HG03432 (cell line): ENCODE results near the gene HSPA1A.
A peak's percentile ranks its signal among the peaks of the same experiment; 100 is the strongest.

Experiments
- ATAC-seq: cut with Tn5 transposase; IDR thresholded peaks from one replicate; pipeline ENCODE4 v1.9.1; 2021; ENCODE audit warnings: mild to moderate bottlenecking, moderate library complexity; ENCODE audit not compliant: unreplicated experiment

The HSPA1A gene

DNA sequence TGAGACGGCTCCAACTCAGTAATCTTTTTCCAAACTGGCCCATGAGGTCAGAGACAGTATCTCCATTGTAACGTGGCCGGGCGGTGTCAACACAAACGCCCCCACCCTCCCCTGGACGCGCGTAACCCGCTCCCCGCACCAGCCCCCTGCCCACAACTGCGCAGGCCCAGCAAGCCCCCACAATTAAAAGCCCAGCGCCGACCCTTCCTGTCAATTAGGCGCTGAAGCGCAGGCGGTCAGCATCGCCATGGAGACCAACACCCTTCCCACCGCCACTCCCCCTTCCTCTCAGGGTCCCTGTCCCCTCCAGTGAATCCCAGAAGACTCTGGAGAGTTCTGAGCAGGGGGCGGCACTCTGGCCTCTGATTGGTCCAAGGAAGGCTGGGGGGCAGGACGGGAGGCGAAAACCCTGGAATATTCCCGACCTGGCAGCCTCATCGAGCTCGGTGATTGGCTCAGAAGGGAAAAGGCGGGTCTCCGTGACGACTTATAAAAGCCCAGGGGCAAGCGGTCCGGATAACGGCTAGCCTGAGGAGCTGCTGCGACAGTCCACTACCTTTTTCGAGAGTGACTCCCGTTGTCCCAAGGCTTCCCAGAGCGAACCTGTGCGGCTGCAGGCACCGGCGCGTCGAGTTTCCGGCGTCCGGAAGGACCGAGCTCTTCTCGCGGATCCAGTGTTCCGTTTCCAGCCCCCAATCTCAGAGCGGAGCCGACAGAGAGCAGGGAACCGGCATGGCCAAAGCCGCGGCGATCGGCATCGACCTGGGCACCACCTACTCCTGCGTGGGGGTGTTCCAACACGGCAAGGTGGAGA, at the start of gene HSPA1A, which contains the start of gene HSPA1L:
Gene HSPA1A, plus strand, starts transcription at position 519 of the 814 bp plus-strand sequence. Its CDS starts 214 bp downstream, at position 733.
Gene HSPA1L, minus strand, starts transcription at position 259 of the 814 bp plus-strand sequence. CDS start 3,311 bp downstream, outside the sequence.
- no peak for ATAC-seq

DNA sequence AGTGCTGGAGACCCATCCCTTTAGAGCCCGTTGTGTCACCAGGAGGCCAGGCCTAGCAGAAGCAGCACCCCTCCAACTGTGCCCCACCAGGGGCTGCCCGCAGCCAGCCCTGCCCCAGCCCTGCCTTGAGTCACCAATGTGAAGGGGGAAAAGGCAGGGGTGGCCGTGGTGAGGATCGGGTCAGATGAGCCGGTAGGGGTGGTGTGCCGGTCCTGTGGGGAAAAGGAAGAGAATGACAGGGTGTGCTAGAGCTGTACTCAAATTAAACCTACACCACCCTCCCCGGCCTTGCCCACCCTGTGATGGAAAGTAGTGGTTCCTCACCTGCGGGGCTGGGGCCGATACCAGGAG, 49.8 kb upstream of the HSPA1A start:
- ATAC-seq, result no peak

DNA sequence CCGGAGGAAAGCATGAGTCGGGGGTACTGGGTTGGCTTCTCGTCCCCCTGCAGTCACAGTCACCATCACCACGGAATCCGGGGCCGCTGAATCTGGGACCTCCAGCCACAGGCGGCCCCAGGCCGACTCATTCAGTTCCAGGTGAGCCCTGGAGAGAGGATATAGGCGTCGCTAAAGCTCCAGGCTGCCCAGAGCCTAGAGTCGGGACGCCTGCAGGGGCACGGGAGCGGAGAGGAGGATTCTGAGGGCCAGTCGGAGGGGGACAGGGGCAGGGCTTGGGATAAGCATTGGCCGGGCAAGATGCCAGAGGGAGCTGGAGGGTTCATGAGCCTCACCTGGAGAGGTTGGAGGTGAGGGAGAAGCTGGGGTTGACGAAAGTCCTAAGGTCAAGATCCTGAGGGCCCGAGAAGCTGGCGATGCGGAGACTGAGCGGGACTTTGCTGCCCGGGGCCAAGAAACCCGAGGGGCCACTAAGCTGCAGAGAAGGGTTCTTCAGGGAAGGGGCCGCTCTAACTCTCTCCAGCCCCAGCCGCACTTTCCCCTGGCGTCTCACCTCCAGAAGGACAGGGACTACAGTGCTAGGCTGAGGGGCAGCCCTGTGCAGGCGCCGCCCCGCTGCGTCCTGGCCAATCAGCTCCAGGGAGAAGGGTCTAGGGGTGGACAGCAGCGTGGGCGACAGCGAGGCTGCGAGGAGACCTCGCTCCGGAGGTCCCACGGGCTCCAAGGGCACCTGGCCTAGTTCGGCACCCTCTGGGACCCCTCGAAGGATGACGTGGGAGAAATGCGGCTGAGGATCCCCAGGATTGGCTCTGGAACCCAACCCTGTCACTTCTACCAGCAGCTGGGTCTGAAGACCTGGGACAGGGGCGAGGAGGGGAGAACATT, 49.2 kb upstream of the HSPA1A start:
- ATAC-seq, result no peak

DNA sequence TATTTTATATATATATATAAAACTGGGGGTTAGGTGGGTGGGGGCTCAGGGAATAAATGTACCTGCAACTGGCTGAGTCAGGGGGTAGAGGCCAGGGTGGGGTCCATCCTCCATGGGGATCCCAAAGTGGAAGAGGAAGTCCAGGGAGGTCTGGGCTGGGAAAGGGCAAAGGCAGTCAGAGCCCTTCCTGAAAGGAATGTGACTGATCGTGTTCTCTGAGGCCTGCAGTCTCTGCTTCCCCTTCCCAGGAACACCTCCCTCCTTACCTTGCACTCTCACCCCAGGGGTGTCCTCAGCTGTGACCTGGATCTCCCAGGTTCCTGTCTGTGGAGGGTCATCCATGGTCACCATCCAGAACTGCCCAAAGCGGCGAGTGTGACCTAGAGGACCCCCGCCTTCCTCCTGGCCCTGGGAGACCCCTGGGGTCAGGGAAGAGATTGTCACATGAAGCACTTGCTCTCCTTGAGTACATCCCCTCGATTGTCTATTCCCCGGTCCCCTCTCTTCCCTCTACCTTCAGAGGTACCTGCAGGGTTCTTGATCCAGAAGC, 48.2 kb upstream of the HSPA1A start:
- no peak for ATAC-seq

DNA sequence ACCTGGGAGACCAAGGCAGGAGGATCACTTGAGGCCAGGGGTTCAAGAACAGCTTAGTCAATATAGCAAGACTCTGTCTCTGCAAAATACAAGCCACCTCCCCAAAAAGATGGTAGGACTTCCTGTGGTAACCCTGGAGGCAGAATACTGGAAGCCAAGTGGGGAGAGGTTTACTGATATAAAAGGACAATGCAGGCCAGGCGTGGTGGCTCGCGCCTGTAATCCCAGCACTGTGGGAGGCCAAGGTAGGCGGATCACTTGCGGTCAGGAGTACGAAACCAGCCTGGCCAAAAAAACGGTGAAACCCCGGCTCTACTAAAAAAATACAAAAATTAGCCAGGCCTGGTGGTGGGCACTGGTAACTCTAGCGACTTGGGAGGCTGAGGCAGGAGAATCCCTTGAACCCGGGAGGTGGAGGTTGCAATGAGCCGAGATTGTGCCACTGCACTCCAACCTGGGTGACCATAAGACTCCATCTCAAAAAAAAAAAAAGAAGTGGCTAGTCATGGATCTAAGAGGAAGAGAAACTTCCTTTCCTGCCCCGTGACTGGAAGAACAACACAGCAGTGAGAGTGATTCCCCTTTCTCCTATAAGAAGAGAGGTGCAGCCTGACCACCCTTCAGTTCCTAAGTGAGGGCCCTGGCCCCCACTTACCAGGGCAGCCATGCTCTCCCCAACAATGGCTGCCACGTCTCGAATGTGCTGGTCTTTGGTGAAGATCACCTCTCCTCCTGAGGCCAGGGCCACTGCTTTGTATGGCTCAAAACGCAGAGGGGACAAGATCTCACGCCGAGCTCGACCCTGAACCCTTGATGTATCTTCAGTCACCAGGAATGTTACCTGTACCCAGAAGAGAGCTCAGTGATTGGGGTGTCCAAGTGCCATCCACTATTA, 46.7 kb upstream of the HSPA1A start:
- ATAC-seq, result no peak

DNA sequence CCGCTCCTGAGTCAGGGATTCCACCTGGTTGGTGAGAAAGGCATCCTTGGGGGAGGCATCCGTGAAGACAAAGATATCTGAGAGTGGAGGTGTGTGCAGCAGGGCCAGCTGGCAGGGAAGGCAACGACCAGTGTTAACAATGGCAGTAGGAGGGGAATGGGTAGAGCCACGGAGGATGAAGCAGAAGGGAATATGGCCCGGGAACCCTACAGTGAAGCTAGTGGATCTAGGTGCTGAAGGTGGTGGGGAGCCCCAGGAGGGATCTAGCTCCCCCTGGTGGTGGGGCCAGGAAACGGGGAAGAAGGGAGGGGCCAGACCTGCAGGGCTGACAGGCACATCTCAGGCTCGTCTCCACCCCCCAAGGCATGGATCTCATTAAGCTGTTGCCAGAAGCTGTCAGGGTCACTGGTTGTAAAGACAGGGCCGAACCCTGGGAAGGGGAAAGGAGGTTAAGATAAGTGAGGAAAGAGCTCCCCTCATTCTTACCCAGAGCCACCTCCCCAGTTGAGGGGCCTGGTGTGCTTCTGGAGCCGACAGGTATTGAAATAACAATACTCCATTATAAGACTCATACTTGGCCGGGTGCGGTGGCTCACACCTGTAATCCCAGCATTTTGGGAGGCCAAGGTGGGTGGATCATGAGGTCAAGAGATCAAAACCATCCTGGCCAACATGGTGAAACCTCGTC, 45.5 kb upstream of the HSPA1A start:
- ATAC-seq, result no peak

DNA sequence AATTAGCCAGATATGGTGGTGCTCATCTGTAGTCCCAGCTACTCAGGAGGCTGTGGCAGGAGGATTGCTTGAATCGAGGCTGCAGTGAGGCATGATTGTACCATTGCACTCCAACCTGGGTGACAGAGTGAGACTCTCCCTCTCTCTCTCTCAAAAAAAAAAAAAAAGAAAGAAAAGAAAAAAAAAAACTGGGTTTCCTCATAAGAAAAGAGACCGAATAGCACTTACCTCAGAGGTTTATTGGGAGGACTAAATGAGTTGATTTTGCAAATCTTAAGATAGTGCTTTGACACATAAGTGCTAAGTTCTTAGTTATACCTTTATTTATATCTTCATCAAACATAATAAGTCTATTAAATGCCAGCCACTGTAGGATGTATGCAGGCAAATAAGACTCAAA, 44.5 kb upstream of the HSPA1A start:
- ATAC-seq, result no peak

DNA sequence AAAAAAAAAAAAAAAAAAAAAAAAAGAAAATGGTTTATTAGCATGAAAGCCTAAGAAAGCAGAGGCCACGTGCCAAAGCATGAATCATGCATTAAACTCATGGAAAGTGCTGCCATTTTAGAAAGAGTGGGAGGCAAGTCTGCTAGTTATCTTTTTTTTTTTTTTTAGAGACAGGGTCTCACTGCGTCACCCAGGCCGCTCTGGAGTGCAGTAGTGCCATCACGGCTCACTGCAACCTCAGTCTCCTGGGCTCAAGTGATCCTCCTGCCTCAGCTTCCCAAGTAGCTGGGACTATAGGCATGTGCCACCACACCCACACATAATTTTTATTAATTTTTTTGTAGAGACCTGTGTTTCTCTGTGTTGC, 43.4 kb upstream of the HSPA1A start:
- ATAC-seq, result no peak

DNA sequence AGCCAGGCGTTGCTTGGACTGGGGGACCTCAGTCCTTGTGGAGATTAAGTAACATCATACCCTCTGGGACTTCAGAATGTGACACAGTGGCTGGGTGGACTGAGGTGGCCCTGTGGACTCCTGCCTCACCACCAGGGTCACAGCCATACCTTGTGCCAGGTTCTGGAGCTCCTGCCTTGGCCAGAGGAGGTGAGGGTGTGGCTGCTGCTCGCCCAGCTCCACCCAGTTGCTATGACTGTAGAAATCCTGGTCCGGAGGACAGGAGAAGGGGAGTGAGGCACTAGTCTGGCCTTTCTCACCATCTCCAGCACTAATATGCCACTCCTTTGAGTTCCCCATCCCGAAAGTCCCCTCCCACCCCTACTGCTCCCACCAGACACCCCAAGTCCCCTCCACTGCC, 40.2 kb upstream of the HSPA1A start:
- ATAC-seq, result no peak

DNA sequence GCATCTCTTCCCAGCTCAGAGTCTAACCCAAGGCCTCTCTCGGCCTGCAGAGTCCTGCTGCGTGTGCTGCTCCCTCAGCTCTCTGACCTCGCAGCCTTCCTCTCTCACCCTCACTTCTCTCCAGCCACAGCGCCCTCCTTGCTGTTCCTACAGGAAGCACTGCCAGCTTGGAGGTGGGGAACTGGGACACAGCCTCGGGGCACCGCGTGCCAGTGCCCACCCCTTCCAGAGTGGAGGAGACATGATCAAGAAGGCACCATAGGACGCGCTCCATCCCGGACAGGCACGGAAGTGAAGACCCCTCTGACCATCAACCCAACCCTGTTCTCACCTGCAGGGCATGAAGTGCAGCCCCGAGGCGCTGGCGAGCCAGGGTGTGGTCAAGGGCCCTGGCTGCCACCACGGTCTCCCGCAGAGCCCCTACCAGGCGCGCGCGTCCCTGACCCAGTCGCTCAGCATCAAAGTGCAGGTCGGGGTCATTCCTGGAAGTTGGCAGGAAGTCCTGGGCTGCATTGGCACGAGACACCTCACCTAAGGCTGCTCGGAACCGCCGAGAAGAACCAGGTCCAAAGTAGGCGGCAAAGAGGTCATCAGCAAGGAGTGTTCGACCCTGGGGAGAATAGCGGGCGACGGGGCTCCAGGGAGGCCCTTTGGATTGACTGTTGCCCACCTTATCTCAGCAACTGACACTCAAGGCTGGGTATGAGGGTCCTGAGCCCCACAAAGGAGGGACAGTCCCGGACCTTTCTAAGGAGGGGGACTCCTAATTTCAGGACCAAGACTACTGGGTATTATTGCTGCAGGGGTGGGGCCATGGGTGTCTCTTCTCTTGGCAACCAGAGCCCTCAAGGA, 39.5 kb upstream of the HSPA1A start:
- no peak for ATAC-seq

DNA sequence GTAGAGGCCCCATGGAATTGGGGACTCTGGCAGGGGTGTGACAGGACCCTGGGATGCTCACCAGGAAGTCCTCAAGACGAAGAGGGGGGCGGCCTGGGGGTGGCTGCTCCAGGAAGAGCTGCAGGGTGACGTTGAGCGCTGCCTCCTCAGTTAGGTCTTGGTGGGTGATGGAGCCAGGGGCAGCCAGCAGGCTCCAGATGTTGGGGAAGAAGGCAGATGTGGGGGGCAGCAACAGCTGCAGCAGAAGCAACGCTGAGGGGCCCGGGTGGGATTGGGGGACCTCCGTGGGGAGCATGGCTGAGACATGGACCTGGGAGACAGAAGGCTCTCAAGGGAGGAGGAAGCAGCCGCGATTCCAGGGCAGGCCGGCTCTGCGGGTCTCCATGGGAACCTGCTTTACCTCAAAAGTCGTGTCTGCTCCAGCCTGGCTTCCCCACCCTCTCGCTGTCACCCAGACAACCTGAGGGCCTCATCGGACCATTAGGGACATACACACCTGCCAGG, 38.8 kb upstream of the HSPA1A start:
- no peak for ATAC-seq

DNA sequence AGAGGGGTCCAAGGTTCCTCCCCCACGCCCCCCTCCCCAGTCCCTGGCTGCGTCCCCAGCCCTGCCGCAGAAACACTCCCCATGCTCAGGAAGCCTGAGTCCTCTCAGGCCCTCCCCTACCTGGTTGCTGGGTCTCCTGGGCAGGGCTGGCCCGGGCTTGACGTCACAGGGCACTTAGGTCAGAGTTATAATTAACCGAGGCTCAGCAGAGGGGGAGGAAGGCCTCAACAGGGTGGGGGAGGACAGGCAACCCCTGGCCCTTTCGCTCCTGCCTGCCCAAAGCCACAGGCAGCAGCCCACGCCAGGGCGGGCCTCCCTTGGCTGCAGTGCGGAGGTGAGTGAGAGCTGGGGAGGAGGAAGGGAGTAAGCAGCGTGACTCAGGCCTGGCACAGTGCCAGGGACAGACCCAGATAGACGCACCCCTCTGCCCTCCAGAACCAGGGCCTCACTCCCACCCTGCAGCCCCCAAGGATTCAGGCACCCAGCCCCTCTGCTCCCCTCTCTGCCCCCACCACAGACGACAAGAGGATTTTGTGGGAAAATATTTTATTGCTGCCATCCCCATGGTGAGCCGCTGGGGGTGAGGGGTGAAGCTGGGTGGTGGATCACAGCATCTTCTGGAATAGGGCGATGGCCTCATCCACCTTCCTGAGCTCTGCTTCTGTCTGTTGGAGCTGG, 38.2 kb upstream of the HSPA1A start, which contains the start of gene VWA7:
Gene VWA7, minus strand, starts transcription at position 340 of the 678 bp plus-strand sequence. CDS start 549 bp downstream, outside the sequence.
- ATAC-seq, result peak; percentile 78

DNA sequence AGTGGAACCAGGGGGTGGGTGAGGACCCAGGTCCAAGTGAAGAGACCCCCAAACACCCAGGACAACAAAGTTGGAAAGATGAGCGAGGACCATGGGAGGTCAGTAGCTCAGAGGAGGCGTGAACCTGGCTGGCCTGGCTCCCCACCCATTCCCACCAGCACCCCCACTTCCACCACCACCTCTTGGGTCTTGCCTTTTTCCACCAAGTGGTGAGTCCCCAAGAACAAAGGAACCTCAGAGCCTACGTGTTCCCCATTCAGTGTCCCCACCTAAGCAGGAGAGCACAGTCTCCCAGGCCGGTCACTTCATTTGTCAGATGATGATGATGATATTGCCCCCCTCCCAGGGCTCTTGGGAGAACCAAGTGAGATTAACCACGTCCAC, 37.7 kb upstream of the HSPA1A start:
- no peak for ATAC-seq

DNA sequence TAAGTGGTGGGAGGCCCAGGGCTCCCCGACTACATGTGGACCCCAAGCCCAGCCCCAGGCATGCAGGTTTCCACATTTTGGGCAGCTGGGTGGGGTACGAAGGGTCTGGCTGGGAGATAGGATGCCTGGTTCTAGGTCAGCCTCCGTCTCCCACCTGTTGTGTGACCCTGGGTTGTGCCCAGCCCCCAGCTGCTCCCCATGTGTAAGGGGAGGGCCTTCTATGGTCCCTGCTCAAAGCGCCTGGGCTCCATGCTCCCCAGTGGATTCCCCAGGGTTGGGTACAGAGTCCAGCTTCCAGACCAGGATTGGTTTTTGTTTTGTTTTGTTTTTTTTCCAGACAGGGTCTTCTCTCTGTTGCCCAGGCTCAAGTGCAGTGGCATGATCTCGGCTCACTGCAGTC, 37.1 kb upstream of the HSPA1A start:
- ATAC-seq, result no peak

DNA sequence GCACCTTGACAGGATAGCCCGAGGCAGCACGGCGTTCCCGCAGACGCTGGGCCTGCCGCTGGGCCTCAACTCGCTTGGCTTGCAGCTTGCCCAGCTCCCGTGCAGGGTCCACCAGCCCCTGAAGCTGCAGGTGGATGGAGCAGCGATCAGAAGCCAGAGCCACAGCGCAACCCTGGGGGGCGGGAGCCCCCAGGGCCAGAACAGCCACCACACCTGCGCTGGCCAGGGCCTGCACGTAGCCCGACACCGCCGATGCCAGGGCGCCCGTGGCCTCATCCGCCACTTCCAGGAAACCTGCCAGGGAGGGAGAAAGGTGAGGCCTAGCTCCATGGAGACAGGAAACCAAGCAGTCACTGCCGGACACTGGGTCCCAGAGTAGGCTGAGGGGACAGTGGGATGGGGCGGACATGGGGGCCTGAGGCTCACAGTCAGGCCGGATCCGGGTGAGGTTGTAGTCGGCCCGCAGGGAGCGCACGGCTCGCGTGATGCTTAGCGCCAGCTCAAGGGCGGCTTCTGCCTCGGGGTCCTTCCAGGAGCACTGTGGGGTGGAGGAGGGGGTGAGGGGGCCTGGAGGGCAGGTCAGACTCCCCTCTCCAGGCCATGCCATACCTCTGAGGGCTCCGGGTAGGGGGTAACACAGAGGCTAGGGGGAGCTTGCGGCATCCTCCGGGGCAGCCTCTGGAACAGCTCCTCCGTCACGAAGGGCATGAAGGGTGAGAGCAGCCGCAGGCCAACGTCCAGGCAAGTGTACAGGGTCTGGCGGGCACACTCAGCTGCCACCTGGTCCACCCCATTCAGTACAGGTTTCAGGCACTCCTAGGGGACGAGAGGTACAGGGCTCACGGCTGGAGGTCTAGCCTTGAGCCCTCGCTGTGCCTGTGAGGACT, 36.1 kb upstream of the HSPA1A start:
- ATAC-seq, result no peak

DNA sequence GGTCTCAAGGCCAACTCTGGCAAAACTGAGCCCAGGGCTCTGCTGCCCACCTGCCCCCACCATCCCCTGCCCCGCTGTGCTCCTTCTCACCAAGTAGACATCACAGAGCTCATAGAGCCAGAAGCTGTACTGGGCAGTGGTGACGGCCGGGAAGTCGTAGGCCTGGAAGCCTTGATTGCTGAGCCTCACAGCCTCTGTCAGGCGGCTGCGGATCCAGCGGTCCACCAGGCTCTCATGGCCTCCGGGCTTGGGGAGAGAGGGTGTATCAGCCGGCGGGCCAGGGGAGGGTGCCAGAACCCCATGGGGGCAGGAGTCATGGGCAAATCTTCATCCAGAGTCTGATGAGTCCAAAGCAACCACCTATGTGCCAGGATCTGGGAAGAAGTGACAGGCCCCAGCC, 35.4 kb upstream of the HSPA1A start:
- ATAC-seq, result no peak

DNA sequence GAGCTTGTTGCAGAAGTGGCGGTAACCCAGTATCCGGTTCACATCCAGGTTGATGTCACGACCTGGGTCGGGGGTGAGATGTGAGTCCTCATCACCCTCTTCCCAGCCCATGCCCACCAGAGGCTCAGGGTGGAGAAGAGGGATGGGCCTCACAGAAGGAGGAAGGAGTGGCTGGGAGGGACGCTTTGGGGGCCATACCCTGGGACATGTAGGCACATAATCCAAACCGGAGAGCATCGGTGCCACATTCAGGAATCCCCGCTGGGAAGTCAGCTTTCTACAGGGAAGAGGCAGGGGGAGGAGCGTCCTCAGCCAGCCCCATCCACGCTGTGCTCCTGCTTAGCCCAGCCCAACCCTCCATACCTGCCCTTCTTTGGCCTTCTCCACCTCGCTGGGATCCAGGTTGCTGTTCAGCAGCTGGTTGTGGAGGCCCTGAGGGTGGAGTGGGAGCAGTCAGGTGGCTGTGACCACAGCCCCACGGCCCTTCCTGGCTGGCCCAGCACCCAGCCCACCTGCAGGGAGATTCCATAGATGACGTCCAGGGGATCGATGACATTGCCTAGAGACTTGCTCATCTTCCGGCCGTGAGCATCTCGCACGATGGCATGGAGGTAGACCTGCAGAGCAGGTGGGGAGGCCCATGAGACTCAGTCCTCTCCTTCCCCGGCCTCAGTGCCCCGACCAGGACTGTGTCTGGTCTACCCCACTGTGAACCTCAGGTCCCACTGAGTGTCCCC, 34.7 kb upstream of the HSPA1A start:
- ATAC-seq, result no peak
